HG02798 (cell line): ENCODE data around the gene EME2.

Source experiments
- ATAC-seq: cut with Tn5 transposase; IDR thresholded peaks from one replicate; pipeline ENCODE4 v1.9.1; 2021; ENCODE audit warnings: mild to moderate bottlenecking; ENCODE audit not compliant: unreplicated experiment, poor library complexity

EME2 gene

GRCh38 chr16:1766231-1766630, 6.4 kb upstream of the EME2 start:
- no peak for ATAC-seq

- no peak for ATAC-seq
Measured at GRCh38 chr16:1766701-1767100, 5.9 kb upstream of the EME2 start.

GRCh38 chr16:1767116-1767994, 5.3 kb upstream of the EME2 start:
- ATAC-seq, result no peak

GRCh38 chr16:1768061-1768766, 4.4 kb upstream of the EME2 start:
- ATAC-seq, result no peak

- ATAC-seq, result no peak
Measured at GRCh38 chr16:1768767-1769401, 3.7 kb upstream of the EME2 start.

GRCh38 chr16:1769402-1770300, 3.0 kb upstream of the EME2 start:
- no peak for ATAC-seq

- ATAC-seq, result no peak
Measured at GRCh38 chr16:1770328-1771187, 2.1 kb upstream of the EME2 start.

GRCh38 chr16:1771188-1771863, 1.3 kb upstream of the EME2 start, which contains the start of gene NME3:
NME3 (minus strand) TSS chr16:1771543; CDS start chr16:1771534, 9 bp downstream.
- ATAC-seq, result peak; percentile 32

GRCh38 chr16:1771864-1772361, 697 bp upstream of the EME2 start:
- ATAC-seq, result no peak

- peak; percentile 54 for ATAC-seq
Measured at GRCh38 chr16:1772908-1773702, 495 bp downstream of the EME2 start, which contains the start of gene MRPS34. MRPS34 (minus strand) TSS chr16:1773134; CDS start chr16:1773119, 15 bp downstream.

- ATAC-seq, result no peak
Measured at GRCh38 chr16:1773703-1774447, 1.3 kb downstream of the EME2 start.

- no peak for ATAC-seq
Measured at GRCh38 chr16:1774448-1774780, 1.8 kb downstream of the EME2 start.

- no peak for ATAC-seq
Measured at GRCh38 chr16:1775006-1775845, 2.6 kb downstream of the EME2 start.

GRCh38 chr16:1775846-1776671, 3.4 kb downstream of the EME2 start:
- no peak for ATAC-seq

GRCh38 chr16:1776672-1776955, 4.0 kb downstream of the EME2 start:
- no peak for ATAC-seq
